Caco-2 (cell line): ENCODE results near the gene CAPN13. TPM values are rescaled to one million over a fixed set of nuclear protein-coding genes. Genes with fewer than 3 reads are reported as not detected.

ENCODE experiments used
- BruUV-seq: library from RNA; stranded (reverse); fragments of 400-500 nt; replicated peaks from 2 replicates; lab custom pipeline; 2021; lab: Mats Ljungman, UMichigan
- CTCF ChIA-PET: fragments of 300-600 bp; sonication (Branson Sonifier 250); formaldehyde crosslinking; loops from one replicate; lab custom pipeline; 2022; ENCODE audit warnings: antibody characterized with exemption; lab: Charles Lee
- POLR2A ChIA-PET: fragments of 300-600 bp; sonication (Branson Sonifier 250); formaldehyde crosslinking; loops from one replicate; lab custom pipeline; 2022; ENCODE audit warnings: antibody characterized with exemption; lab: Charles Lee
- DNase-seq, 2 experiments: peaks; one replicate each; pipeline versions ENCODE4 v3.0.0 to v3.0.0-alpha.2; 2020 to 2022
- H3K27me3 ChIP-seq: replicated peaks from 2 replicates; pipeline ENCODE4 v1.6.0; 2011; ENCODE audit warnings: low read length; ENCODE audit not compliant: control insufficient read depth, insufficient read depth
- H3K36me3 ChIP-seq: 2 replicates; pipeline ENCODE4 v1.5.1; 2011; ENCODE audit warnings: low read length; ENCODE audit not compliant: control insufficient read depth, insufficient read depth
- H3K4me1 ChIP-seq: fragments of 250-450 bp; sonication (Bioruptor Pico); 2 replicates; pipeline ENCODE4 v1.5.1; 2020; ENCODE audit warnings: mild to moderate bottlenecking
- H3K4me3 ChIP-seq: 2 replicates; pipeline ENCODE4 v1.5.1; 2011; ENCODE audit warnings: low read depth, mild to moderate bottlenecking, control low read depth, low read length
- H3K9me3 ChIP-seq: fragments of 250-450 bp; sonication (Bioruptor Pico); 2 replicates; pipeline ENCODE4 v1.5.1; 2020; ENCODE audit warnings: mild to moderate bottlenecking, moderate library complexity
- H3K27ac Mint-ChIP-seq: one replicate; pipeline ENCODE4 v1.8.0; 2022; ENCODE audit warnings: mixed read lengths; ENCODE audit not compliant: unreplicated experiment
- H3K27me3 Mint-ChIP-seq: one replicate; pipeline ENCODE4 v1.8.0; 2022; ENCODE audit warnings: mixed read lengths; ENCODE audit not compliant: insufficient read depth, unreplicated experiment
- H3K36me3 Mint-ChIP-seq: one replicate; pipeline ENCODE4 v1.8.0; 2022; ENCODE audit warnings: mild to moderate bottlenecking, mixed read lengths; ENCODE audit not compliant: insufficient read depth, unreplicated experiment
- H3K4me1 Mint-ChIP-seq: one replicate; pipeline ENCODE4 v1.8.0; 2022; ENCODE audit warnings: low read depth, mixed read lengths; ENCODE audit not compliant: unreplicated experiment
- H3K4me3 Mint-ChIP-seq: one replicate; pipeline ENCODE4 v1.8.0; 2022; ENCODE audit warnings: mild to moderate bottlenecking, moderate library complexity, mixed read lengths; ENCODE audit not compliant: unreplicated experiment
- H3K9me3 Mint-ChIP-seq: one replicate; pipeline ENCODE4 v1.8.0; 2022; ENCODE audit warnings: mixed read lengths; ENCODE audit not compliant: unreplicated experiment
- intact Hi-C: fragments of 100-400 bp; cut with micrococcal nuclease; formaldehyde crosslinking; loops from one replicate; pipeline ENCODE4 v1.10.0; 2022; ENCODE audit not compliant: unreplicated experiment
- total RNA-seq: library from RNA; stranded (reverse); gene quantifications from 2 replicates; pipeline ENCODE4 v1.2.3, GENCODE V29; 2022
- TF ChIP-seq, protein P1 (sequence below), 2 experiments: fragments of 200-600 bp in 1 of 2; IDR thresholded peaks; 1 replicate in 1 of 2; 2 replicates in 1 of 2; pipeline versions ENCODE4 v1.5.1 to v1.8.0; 2011 to 2022; ENCODE audit warnings: antibody characterized with exemption in 1 of 2, control low read depth in 1 of 2, inconsistent platforms in 1 of 2, low read depth in 1 of 2, low read length in 1 of 2, mild to moderate bottlenecking in 1 of 2, moderate library complexity in 1 of 2; ENCODE audit not compliant: insufficient read depth in 1 of 2, severe bottlenecking in 1 of 2, unreplicated experiment in 1 of 2

The CAPN13 gene
- total RNA-seq, 1 experiment from 2014 or later = 2.1 TPM

DNA sequence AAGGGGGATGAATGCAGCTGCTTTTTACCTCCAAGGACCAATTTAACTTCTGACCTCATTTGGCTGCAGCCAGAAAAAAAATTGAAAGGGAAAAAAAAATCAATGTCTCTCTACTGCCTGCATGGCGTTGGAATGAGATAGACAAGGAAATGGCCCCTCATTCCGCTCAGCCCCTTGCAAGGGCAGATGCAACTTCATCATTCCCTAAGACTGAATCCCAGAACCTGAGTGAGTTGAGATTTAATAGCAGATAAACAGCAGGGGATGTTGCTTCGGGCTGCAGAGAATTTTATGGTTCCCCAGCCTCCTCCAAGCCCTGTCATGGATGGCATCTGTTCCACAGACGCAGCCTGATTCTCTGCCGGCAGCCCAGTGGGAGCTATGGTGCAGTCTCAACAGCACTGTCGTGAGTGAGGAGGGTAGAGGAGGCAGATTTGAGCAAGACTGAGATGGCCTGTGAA is 49.0 kb downstream of the CAPN13 start:
- ChIA-PET CTCF (no interaction called here), POLR2A (no interaction called here)
- intact Hi-C loops = no loop called here
- BruUV-seq = no TSS peak
- peaks cover 7% of the 10 kb centered on the region for H3K4me1 Mint-ChIP-seq
- H3K36me3 ChIP-seq = no peaks in the 10 kb centered on the region
- no peak overlapping the region for H3K4me3 Mint-ChIP-seq
- H3K4me1 ChIP-seq = no peaks in the 10 kb centered on the region
- no peak for DNase-seq
- no peaks in the 10 kb centered on the region for H3K9me3 Mint-ChIP-seq
- no peaks in the 10 kb centered on the region for H3K36me3 Mint-ChIP-seq
- no peaks in the 10 kb centered on the region for H3K9me3 ChIP-seq
- no peak overlapping the region for H3K4me3 ChIP-seq
- no peak overlapping the region for H3K27ac Mint-ChIP-seq
- peaks cover 5% of the 10 kb centered on the region for H3K27me3 Mint-ChIP-seq
- H3K27me3 ChIP-seq = no peaks in the 10 kb centered on the region
- TF ChIP-seq, protein P1, sequence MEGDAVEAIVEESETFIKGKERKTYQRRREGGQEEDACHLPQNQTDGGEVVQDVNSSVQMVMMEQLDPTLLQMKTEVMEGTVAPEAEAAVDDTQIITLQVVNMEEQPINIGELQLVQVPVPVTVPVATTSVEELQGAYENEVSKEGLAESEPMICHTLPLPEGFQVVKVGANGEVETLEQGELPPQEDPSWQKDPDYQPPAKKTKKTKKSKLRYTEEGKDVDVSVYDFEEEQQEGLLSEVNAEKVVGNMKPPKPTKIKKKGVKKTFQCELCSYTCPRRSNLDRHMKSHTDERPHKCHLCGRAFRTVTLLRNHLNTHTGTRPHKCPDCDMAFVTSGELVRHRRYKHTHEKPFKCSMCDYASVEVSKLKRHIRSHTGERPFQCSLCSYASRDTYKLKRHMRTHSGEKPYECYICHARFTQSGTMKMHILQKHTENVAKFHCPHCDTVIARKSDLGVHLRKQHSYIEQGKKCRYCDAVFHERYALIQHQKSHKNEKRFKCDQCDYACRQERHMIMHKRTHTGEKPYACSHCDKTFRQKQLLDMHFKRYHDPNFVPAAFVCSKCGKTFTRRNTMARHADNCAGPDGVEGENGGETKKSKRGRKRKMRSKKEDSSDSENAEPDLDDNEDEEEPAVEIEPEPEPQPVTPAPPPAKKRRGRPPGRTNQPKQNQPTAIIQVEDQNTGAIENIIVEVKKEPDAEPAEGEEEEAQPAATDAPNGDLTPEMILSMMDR (IDR thresholded peaks at IDR 0.05; ENCODE audit: insufficient read depth in 1 of 2, low read depth in 1 of 2, low read length in 1 of 2, severe bottlenecking in 1 of 2, unreplicated experiment in 1 of 2) = no peak

DNA sequence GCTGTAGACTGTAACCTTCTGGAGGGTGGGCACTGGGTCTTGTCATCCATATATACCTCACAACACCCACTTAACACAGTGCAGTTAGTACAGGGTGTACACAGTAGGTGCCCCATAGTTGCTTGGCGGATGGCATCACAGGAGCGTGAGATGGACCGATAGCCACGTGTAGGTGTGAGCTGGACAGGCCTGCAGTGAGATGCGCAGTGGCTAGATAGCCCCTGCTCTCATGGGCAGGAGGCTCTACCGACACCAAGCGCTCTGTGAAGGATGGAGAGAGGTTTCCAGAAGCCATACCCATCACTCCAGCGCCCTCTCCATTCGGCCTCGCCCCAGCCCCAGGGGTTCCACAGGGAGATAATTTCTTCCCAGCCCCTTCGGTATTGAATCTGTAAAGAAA is 49.5 kb downstream of the CAPN13 start:
- intact Hi-C loops = no loop called here
- Mint-ChIP-seq H3K27ac (no peak overlapping the region), H3K9me3 (no peaks in the 10 kb centered on the region), H3K36me3 (no peaks in the 10 kb centered on the region), H3K4me1 (peaks cover 7% of the 10 kb centered on the region), H3K27me3 (peaks cover 5% of the 10 kb centered on the region), H3K4me3 (no peak overlapping the region)
- no peaks in the 10 kb centered on the region for H3K36me3 ChIP-seq
- H3K27me3 ChIP-seq = no peaks in the 10 kb centered on the region
- H3K4me3 ChIP-seq = no peak overlapping the region
- H3K9me3 ChIP-seq = no peaks in the 10 kb centered on the region
- ChIA-PET POLR2A (no interaction called here), CTCF (no interaction called here)
- H3K4me1 ChIP-seq = no peaks in the 10 kb centered on the region
- TF ChIP-seq, protein P1 (IDR thresholded peaks at IDR 0.05; ENCODE audit: insufficient read depth in 1 of 2, low read depth in 1 of 2, low read length in 1 of 2, severe bottlenecking in 1 of 2, unreplicated experiment in 1 of 2) = no peak
- no peak for DNase-seq
- no TSS peak for BruUV-seq

DNA sequence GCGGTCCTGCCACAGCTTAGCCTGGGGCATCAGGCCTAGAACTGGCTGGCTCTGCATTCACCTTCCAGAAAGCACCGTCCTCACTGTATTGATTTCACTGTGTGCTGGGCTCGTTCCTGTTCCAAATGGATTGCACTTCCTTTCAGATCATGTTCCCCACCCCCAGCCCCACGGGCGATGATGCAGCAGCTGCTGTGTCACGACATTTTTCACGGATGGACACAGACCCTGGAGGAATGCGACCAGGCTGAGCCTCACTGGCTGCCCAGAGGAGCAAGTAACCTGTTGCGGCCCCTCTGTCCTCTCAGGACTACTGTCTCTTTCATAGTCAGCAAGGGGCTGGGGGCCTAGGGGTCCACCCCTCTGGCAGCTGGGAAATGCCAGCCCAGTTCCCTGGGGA is 50.3 kb downstream of the CAPN13 start:
- CTCF ChIA-PET = interaction anchor here (1.0 kb wide), 1 partner anchor 45 kb away, joined by 5 read pairs; no protein-coding TSS in a partner anchor
- H3K27me3 Mint-ChIP-seq = peaks cover 5% of the 10 kb centered on the region
- no peaks in the 10 kb centered on the region for H3K27me3 ChIP-seq
- H3K36me3 Mint-ChIP-seq = no peaks in the 10 kb centered on the region
- DNase-seq = no peak
- no peaks in the 10 kb centered on the region for H3K9me3 Mint-ChIP-seq
- no peak overlapping the region for H3K27ac Mint-ChIP-seq
- intact Hi-C loops = no loop called here
- H3K4me1 ChIP-seq = no peaks in the 10 kb centered on the region
- H3K4me1 Mint-ChIP-seq = peaks cover 7% of the 10 kb centered on the region
- TF ChIP-seq, protein P1 (IDR thresholded peaks at IDR 0.05; ENCODE audit: insufficient read depth in 1 of 2, low read depth in 1 of 2, low read length in 1 of 2, severe bottlenecking in 1 of 2, unreplicated experiment in 1 of 2) = no peak
- POLR2A ChIA-PET = no interaction called here
- no TSS peak for BruUV-seq
- H3K36me3 ChIP-seq = no peaks in the 10 kb centered on the region
- no peak overlapping the region for H3K4me3 ChIP-seq
- no peaks in the 10 kb centered on the region for H3K9me3 ChIP-seq
- H3K4me3 Mint-ChIP-seq = no peak overlapping the region
